Activated T-helper 1 cell treated with Interleukin-2 at 50 U/mL for 16 hours (primary cell): ENCODE measurements around the gene SPG11.

ENCODE experiments used
- DNase-seq: peaks from one replicate; pipeline ENCODE4 v3.0.0-alpha.2; 2020; ENCODE audit warnings: low read depth

The SPG11 gene

GRCh38 chr15:44623178-44623577, 40.3 kb downstream of the SPG11 start:
- DNase-seq: no peak

GRCh38 chr15:44620081-44620480, 43.4 kb downstream of the SPG11 start:
- DNase-seq: no peak

GRCh38 chr15:44616974-44617373, 46.5 kb downstream of the SPG11 start:
- no peak for DNase-seq

- no peak for DNase-seq
Observed at GRCh38 chr15:44606740-44607139, 56.7 kb downstream of the SPG11 start.

- DNase-seq: no peak
Observed at GRCh38 chr15:44603126-44603525, 60.3 kb downstream of the SPG11 start.

- no peak for DNase-seq
Observed at GRCh38 chr15:44598892-44599291, 64.6 kb downstream of the SPG11 start.

- no peak for DNase-seq
Observed at GRCh38 chr15:44598066-44598465, 65.4 kb downstream of the SPG11 start.

- DNase-seq: no peak
Observed at GRCh38 chr15:44596511-44597010, 66.9 kb downstream of the SPG11 start.

GRCh38 chr15:44595656-44596510, 67.6 kb downstream of the SPG11 start:
- DNase-seq: no peak

GRCh38 chr15:44595246-44595645, 68.2 kb downstream of the SPG11 start:
- DNase-seq: no peak

- DNase-seq: no peak
Observed at GRCh38 chr15:44593042-44593736, 70.3 kb downstream of the SPG11 start.

- no peak for DNase-seq
Observed at GRCh38 chr15:44591326-44591725, 72.1 kb downstream of the SPG11 start.

GRCh38 chr15:44588541-44588940, 74.9 kb downstream of the SPG11 start:
- no peak for DNase-seq

- DNase-seq: no peak
Observed at GRCh38 chr15:44585633-44586032, 77.8 kb downstream of the SPG11 start.

GRCh38 chr15:44584162-44584749, 79.2 kb downstream of the SPG11 start:
- DNase-seq: peak; percentile 34

- DNase-seq: no peak
Observed at GRCh38 chr15:44580105-44580504, 83.4 kb downstream of the SPG11 start.

GRCh38 chr15:44574734-44575133, 88.7 kb downstream of the SPG11 start:
- DNase-seq: no peak

GRCh38 chr15:44573386-44573785, 90.1 kb downstream of the SPG11 start:
- no peak for DNase-seq

- no peak for DNase-seq
Observed at GRCh38 chr15:44570361-44570760, 93.1 kb downstream of the SPG11 start.

- no peak for DNase-seq
Observed at GRCh38 chr15:44569316-44569715, 94.1 kb downstream of the SPG11 start.

- no peak for DNase-seq
Observed at GRCh38 chr15:44568338-44568737, 95.1 kb downstream of the SPG11 start.

GRCh38 chr15:44566155-44566540, 97.3 kb downstream of the SPG11 start:
- DNase-seq: no peak
